Breast epithelium (tissue), 3 donors: ENCODE data around the gene NECAB3.

Experiments used
- POLR2A ChIP-seq: fragments of 450-650 bp; IDR thresholded peaks from one replicate; pipeline ENCODE4 v1.6.1; 2016; ENCODE audit warnings: antibody characterized with exemption, mild to moderate bottlenecking, moderate library complexity
- TF ChIP-seq, protein P1 (sequence below), 3 donors: fragments of 450-650 bp; IDR thresholded peaks; one replicate each; pipeline ENCODE4 v1.5.1; 2016 to 2017; ENCODE audit warnings: antibody characterized with exemption in 3 of 3, mild to moderate bottlenecking in 3 of 3, moderate library complexity in 3 of 3

GRCh38 chr20:33676121-33676520, 1.9 kb upstream of the NECAB3 start:
- TF ChIP-seq, protein P1, sequence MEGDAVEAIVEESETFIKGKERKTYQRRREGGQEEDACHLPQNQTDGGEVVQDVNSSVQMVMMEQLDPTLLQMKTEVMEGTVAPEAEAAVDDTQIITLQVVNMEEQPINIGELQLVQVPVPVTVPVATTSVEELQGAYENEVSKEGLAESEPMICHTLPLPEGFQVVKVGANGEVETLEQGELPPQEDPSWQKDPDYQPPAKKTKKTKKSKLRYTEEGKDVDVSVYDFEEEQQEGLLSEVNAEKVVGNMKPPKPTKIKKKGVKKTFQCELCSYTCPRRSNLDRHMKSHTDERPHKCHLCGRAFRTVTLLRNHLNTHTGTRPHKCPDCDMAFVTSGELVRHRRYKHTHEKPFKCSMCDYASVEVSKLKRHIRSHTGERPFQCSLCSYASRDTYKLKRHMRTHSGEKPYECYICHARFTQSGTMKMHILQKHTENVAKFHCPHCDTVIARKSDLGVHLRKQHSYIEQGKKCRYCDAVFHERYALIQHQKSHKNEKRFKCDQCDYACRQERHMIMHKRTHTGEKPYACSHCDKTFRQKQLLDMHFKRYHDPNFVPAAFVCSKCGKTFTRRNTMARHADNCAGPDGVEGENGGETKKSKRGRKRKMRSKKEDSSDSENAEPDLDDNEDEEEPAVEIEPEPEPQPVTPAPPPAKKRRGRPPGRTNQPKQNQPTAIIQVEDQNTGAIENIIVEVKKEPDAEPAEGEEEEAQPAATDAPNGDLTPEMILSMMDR (IDR thresholded peaks at IDR 0.05): no peak
- no peak for TF ChIP-seq POLR2A
